GM06990 (cell line): ENCODE results near the gene CD226.
"Not testable (repeated sequence)": the region's sequence is repeated elsewhere in the genome, so short reads cannot be mapped to it uniquely, and the experiment has no call there.

ENCODE experiments used
- DNase-seq: peaks from one replicate; pipeline ENCODE4 v3.0.0-alpha.2; 2011; ENCODE audit not compliant: insufficient read length; ENCODE audit errors: extremely low read depth
- H3K27me3 ChIP-seq: replicated peaks from 2 replicates; pipeline ENCODE4 v1.6.0; 2011; ENCODE audit warnings: low read length; ENCODE audit not compliant: control insufficient read depth, insufficient read depth
- H3K36me3 ChIP-seq: 2 replicates; pipeline ENCODE4 v1.5.1; 2011; ENCODE audit warnings: low read length; ENCODE audit not compliant: control insufficient read depth, insufficient read depth
- H3K4me3 ChIP-seq: replicated peaks from 2 replicates; pipeline ENCODE4 v1.5.1; 2011; ENCODE audit warnings: low read depth, mild to moderate bottlenecking, control low read depth, low read length
- CTCF ChIP-seq: IDR thresholded peaks from 2 replicates; pipeline ENCODE4 v1.5.1; 2011; ENCODE audit warnings: low read length, control low read depth, mild to moderate bottlenecking, inconsistent platforms; ENCODE audit not compliant: insufficient read depth, poor library complexity, severe bottlenecking

The CD226 gene

GRCh38 chr18:69882965-69883668 lies 64.6 kb downstream of the CD226 start:
- Histone ChIP-seq H3K27me3 (no peaks in the 10 kb centered on the region), H3K36me3 (peaks cover 6% of the 10 kb centered on the region), H3K4me3 (no peak overlapping the region)
- no peak for TF ChIP-seq CTCF
- no peak for DNase-seq

- DNase-seq: no peak
- Histone ChIP-seq H3K36me3 (peaks cover 6% of the 10 kb centered on the region), H3K4me3 (no peak overlapping the region), H3K27me3 (no peaks in the 10 kb centered on the region)
- TF ChIP-seq CTCF: no peak
Measured at GRCh38 chr18:69880083-69880482, 67.6 kb downstream of the CD226 start.

- not testable (repeated sequence) for H3K27me3 ChIP-seq, H3K36me3 ChIP-seq, H3K4me3 ChIP-seq, DNase-seq
Measured at GRCh38 chr18:69879051-69879450, 68.6 kb downstream of the CD226 start.

GRCh38 chr18:69878213-69878933 lies 69.3 kb downstream of the CD226 start:
- H3K27me3 ChIP-seq: no peaks in the 10 kb centered on the region
- no peak for TF ChIP-seq CTCF
- no peak for DNase-seq
- peaks cover 2% of the 10 kb centered on the region for H3K36me3 ChIP-seq
- H3K4me3 ChIP-seq: no peak overlapping the region

GRCh38 chr18:69876490-69876889 lies 71.2 kb downstream of the CD226 start:
- H3K36me3 ChIP-seq: peaks cover under 1% of the 10 kb centered on the region
- DNase-seq: no peak
- no peak overlapping the region for H3K4me3 ChIP-seq
- TF ChIP-seq CTCF: no peak
- H3K27me3 ChIP-seq: no peaks in the 10 kb centered on the region

GRCh38 chr18:69874058-69874457 lies 73.6 kb downstream of the CD226 start:
- no peaks in the 10 kb centered on the region for H3K27me3 ChIP-seq
- DNase-seq: no peak
- no peak overlapping the region for H3K4me3 ChIP-seq
- peaks cover 3% of the 10 kb centered on the region for H3K36me3 ChIP-seq
- TF ChIP-seq CTCF: no peak
